PFSK-1 (cell line): ENCODE measurements around the gene ATP5F1D.

Experiments used
- FOXP2 ChIP-seq: optimal IDR thresholded peaks from 2 replicates; pipeline ENCODE3; 2011; ENCODE audit warnings: borderline replicate concordance, control low read depth, inconsistent platforms; ENCODE audit not compliant: insufficient read depth; ENCODE audit errors: extremely low read length, extremely low read depth
- POLR2AphosphoS5 ChIP-seq: IDR thresholded peaks from 2 replicates; pipeline ENCODE4 v1.6.1; 2012; ENCODE audit warnings: low read depth, mild to moderate bottlenecking, control low read depth, low read length, moderate library complexity
- SIN3A ChIP-seq: IDR thresholded peaks from 2 replicates; pipeline ENCODE4 v1.6.1; 2012; ENCODE audit warnings: mild to moderate bottlenecking, low read length, moderate library complexity, borderline replicate concordance; ENCODE audit not compliant: insufficient read depth
- TAF1 ChIP-seq: IDR thresholded peaks from 2 replicates; pipeline ENCODE4 v1.6.1; 2012; ENCODE audit warnings: low read length, control low read depth, borderline replicate concordance; ENCODE audit not compliant: insufficient read depth

GRCh38 chr19:1222394-1222793 is 19.2 kb upstream of the ATP5F1D start:
- TF ChIP-seq SIN3A (no peak), POLR2AphosphoS5 (no peak), FOXP2 (no peak), TAF1 (no peak)
